Caki2 (cell line): ENCODE data around the gene C1orf141. TPM values are rescaled to one million over a fixed set of nuclear protein-coding genes. Genes with fewer than 3 reads are reported as not detected.
"Not testable (repeated sequence)": the region's sequence is repeated elsewhere in the genome, so short reads cannot be mapped to it uniquely, and the experiment has no call there.

Experiments
- DNase-seq: peaks from one replicate; pipeline ENCODE4 v3.0.0-alpha.2; 2015; ENCODE audit warnings: low read depth
- in situ Hi-C: cut with HindIII; loops from 2 replicates; pipeline ENCODE4 v1.10.0; 2016; ENCODE audit warnings: low sequenced_read_pairs, low pct_unique_long_range_greater_than_20kb, mixed read lengths
- total RNA-seq: library from RNA; depleted of rRNA; stranded (reverse); fragments of >200 nt; shearing (Covaris generic); gene quantifications from 2 replicates; pipeline ENCODE4 v1.2.3, GENCODE V29; 2014; ENCODE audit warnings: low replicate concordance

C1orf141 gene
- total RNA-seq, 1 experiment from 2014 or later: not detected

DNA sequence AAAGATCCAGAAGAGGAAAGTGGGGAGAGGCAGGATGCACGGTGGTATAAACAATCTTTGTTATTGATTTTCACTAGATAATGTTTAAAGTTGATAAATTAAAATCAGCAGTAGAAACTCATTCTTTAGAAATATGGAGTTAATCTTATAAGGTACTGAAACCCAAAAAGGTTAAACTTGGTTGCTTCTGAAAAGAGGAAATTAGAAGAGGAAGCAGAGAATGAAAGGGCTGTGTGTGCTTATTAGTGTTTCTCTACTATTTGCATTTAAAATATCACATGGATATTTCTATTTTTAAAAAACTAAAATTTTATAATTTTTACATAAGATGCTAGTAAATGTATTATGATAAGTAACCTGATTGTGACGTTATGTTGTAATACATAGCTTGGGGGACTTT is 24.4 kb downstream of the C1orf141 start:
- DNase-seq: no peak

GRCh38 chr1:67105508-67105907 is 29.3 kb downstream of the C1orf141 start:
- in situ Hi-C loops: no loop called here
- DNase-seq: no peak

More for the DNA sequence above, 24.4 kb downstream of the C1orf141 start:
- in situ Hi-C loops: no loop called here

DNA sequence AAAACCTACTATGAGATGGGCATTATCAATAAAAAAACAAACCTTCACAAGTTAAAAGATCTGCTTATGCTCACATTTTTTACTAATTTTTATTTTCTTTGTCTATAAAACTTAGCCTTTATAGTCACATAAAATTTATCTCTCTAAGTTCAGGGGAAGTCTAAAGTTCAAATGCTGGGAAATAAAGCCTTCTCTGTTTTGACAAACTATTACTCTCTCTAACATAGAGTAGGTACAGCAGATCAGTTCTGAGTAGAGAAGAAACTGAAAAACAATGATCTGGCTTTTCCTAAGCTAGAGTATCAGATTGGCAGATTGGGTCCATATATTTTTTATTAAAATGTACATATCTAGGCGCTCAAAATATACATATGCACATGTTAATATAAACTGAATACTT is 31.2 kb downstream of the C1orf141 start:
- DNase-seq: no peak
- in situ Hi-C loops: no loop called here

DNA sequence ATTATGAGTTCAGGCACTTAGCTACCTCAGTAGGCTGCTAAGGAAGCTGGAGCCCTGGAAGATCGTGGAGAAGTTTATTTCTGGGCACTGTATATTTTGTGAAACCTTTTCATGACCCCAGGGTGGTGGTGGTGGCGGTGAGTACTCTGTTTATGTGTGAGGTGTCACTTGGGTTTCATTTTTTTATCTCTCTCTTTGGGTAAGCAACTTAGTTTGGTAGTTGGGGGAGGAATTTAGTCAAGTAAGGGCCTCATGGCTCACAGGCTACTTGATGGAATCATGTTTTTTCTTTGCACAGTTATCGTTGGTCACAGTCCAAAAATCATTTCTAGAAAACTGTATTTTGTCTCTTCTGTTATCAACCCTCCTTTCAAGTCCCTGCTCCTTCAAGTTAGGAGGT is 33.9 kb downstream of the C1orf141 start:
- in situ Hi-C loops: no loop called here
- DNase-seq: no peak

DNA sequence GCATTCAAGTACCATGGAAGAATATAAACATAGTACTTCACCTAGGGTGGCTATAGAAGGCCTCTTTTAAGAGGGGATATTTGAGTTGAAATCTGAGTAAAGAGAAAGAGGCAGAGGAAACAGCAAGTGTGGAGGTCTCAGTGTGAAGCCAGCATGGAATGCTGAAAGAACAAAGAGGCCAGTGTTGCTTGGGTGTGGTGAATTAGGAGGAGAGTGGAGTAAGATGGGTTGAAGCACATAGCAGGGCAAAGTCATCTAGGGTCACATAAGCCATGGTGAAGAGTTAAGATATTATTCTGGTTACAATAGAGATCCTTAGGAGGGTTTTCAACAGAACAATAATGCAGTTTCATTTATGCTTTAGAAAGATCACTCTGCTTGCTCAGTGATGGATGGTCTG is 37.5 kb downstream of the C1orf141 start:
- in situ Hi-C loops: no loop called here

DNA sequence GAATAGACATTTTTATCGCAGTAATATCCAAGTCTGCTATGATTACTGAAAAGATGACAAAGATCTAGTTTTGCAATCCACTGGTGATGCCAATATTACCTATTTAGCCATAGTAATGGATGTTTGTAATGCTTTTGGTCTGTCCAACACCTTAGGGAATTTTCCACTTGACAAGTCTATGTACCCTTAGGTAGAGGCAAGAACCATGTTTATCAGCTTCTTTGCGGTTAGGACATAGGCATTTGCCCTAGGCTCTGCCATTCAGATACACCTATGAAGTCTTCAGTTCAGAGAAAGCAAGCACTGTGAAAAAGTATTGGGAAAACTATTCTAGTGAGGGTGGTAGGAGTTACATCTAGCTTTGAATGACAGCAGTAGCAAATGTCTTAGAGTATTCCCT is 40.6 kb downstream of the C1orf141 start:
- in situ Hi-C loops: no loop called here
- no peak for DNase-seq

More for the DNA sequence above, 37.5 kb downstream of the C1orf141 start:
- no peak for DNase-seq

DNA sequence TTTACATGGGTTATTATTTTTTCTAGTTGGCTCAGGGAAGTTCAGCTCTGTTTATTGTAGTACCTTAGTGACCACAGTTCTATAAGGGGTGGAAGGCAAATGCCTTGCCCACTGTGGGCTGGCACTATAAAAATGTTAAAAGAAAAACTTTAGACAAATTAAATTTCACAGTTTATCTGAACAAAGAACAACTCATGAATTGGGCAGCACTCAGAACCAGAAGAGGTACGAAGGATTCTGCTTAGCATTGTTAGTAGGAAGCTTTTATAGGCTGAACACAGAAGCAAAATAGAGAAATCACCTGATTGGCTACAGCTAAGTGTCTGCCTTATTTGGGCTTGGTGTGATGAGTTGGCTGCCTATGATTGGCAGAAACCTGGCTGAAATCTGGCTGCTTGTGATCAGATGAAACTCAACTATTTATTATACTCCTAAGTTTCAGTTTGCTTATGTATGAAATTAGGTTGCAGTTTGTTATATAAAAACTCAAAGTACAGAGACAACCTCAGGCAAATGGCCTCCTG is 45.0 kb downstream of the C1orf141 start:
- no peak for DNase-seq
- in situ Hi-C loops: no loop called here

DNA sequence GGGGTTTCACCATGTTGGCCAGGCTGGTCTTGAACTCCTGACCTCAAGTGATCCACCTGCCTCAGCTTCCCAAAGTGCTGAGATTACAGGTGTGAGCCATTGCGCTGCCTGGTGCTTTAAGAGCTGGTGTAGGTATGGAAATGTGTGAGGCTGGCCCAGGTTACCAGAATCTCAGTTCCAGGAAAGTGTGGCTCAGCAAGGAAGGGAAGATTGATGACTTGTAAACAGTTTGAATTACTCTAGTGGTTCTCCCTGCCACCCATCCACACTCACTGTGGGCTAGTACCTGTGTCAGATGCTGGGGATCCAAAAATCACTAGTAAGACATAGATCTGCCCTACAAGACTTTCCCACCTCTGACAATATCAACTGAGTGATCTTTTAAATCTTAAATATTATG is 46.3 kb downstream of the C1orf141 start:
- no peak for DNase-seq
- in situ Hi-C loops: no loop called here

- in situ Hi-C loops: no loop called here
- no peak for DNase-seq
These were observed 49.4 kb downstream of the C1orf141 start for GRCh38 chr1:67085326-67085725.

- in situ Hi-C loops: no loop called here
- no peak for DNase-seq
These were observed 49.9 kb downstream of the C1orf141 start for GRCh38 chr1:67084765-67085318.

DNA sequence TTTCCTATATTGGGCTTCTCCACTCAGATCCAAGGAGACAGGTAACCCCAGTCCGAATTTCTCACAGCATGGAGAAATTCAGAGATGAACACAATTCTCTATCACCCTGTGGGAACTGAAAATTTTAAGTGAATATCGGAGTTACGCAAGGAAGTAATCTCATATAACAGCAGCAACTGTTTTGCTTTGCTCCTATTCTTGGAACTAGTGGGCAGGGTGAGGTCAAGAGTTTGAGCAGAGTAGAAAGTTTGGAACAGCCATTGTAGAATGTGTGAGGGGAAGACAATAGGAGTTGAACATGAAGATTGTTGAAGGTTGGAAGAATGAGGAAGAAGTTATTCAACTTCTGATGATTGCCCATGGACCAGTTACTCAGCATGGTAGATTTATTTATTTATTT is 56.5 kb downstream of the C1orf141 start:
- DNase-seq: no peak
- in situ Hi-C loops: no loop called here

GRCh38 chr1:67077593-67077992 is 57.2 kb downstream of the C1orf141 start:
- DNase-seq: no peak
- in situ Hi-C loops: no loop called here

DNA sequence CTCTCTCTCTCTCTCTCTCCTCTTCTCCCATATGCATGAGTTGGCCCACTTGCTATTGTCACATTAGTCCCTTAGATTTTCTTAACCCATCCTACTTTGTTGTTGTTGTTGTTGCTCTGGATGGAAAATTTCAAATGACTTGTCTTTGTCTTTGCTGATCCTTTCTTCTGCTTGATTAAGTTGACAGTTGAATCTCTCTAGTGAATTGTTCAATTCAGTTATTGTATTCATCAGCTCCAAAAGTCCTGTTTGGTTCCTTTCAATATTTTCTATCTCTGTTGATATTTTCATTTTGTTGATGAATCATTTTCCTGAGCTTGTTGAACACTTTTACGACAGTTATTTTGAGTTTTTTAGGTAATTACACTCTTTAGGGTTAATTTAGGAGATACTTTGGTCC is 62.0 kb downstream of the C1orf141 start:
- no peak for DNase-seq
- in situ Hi-C loops: no loop called here

DNA sequence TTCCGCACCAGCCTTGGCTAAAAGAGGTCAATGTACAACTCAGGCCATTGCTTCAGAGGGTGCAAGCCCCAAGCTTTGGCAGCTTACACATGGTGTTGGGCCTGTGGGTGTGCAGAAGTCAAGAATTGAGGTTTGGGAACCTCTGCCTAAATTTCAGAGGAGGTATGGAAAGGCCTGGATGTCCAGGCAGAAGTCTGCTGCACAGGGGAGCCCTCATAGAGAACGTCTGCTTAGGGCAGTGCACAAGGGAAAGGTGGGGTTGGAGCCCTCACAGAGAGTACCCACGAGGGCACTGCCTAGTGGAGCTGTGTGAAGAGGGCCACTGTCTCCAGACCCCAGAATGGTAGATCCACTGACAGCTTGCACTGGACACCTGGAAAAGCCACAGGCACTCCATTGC is 67.1 kb downstream of the C1orf141 start:
- in situ Hi-C loops, DNase-seq: not testable (repeated sequence)

DNA sequence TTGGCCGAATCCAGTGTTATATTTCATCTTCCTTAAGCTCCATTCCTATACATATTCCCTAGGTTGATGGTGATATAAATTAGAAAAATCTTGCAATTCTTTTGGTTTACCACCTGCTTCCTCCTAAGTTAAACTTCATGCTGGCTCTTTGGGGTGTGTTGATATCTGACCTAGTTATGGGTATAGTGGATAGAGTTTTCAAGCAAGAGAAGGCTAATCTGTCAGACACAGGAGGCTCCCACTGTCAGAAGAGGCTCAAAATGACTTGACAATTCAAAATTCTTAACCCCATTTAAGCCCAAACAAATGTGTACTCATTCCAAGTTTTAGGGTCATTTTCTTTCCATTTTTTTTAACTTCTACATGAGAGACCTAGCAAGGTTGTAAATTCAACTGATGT is 72.4 kb downstream of the C1orf141 start:
- in situ Hi-C loops: no loop called here
- no peak for DNase-seq

DNA sequence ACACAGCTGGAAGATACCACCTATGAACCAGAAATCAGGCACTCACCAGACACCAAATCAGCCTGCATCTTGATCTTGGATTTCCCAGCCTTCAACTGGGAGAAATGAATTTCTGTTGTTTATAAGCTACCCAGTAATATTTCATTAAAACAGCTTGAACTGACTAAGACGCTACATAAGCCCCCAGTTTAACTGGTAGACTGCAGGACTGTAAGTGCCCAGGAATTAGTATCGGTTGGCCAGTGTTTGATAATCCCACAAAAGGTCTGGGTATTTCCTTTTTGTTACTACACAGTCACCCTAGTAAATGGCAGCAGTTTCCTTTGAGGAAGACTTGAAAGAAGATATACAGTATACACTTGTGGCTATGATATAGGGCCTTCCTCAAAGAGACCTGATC is 73.5 kb downstream of the C1orf141 start:
- in situ Hi-C loops: no loop called here
- no peak for DNase-seq

DNA sequence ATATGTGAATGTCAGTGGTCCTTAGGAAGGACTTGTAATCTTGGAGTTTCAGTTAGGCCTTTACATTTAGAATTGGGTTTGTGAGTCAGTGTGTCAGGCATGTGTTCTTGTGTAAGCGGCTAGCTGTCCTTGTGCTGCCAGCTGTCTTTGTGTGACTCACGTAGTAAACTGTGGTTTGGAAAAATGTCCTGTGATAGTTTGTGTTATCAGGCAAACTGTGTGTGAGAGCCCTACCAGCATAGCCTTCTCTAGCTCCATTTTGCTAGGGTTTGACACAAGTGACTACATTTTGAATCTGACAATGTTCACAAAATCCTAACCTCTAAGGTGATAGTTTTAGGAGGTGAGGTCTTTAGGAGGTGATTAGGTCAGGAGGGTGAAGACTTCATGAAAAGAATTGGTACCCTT is 74.0 kb downstream of the C1orf141 start:
- DNase-seq: peak; percentile 13
- in situ Hi-C loops: no loop called here

GRCh38 chr1:67059346-67059745 is 75.4 kb downstream of the C1orf141 start:
- in situ Hi-C loops: no loop called here
- no peak for DNase-seq

DNA sequence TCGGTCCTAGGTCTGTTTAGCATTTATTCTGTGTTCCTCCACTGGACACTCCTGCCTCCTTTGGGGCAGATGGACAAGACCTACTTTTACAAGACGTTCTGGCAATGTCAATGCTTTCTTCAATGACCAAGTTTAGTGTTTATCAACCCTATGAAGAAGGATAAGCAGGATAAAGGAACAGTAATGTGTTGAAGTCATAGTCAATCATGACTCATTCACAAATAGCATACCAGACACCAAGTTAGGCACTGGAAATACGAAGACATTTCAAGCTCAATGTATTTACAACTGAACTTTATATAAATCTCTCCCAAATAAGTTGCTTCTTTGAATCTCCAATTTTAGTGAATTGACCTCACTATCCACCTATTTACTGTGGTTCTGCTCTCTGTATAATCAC is 76.0 kb downstream of the C1orf141 start:
- in situ Hi-C loops: no loop called here
- no peak for DNase-seq

DNA sequence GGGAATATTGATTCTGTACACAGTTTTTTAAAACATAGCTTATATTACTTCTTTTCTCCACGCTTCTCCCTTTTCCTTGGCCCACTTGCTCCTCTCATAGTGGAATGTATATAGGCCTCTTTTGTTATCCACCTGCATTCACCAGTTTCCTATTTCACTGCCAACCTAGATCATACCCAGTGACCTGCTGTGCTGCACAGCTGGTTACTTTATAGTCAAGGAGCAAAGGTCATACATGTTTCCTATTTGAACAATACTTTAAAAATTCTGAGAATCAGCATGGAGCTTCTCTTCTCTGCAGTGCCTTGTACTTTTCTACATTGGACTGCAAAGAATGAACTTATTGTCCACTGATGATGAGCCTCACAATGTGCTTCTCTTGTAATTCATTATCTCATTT is 76.5 kb downstream of the C1orf141 start:
- in situ Hi-C loops: no loop called here
- no peak for DNase-seq
